MM.1S (cell line): ENCODE measurements around the gene KCNJ6.

ENCODE experiments used
- EZH2 ChIP-seq: fragments of 300-600 bp; sonication (generic); optimal IDR thresholded peaks from 2 replicates; pipeline ENCODE3; 2017; ENCODE audit warnings: low read depth, mild to moderate bottlenecking, antibody characterized with exemption, low read length, mixed read lengths
- TF ChIP-seq, protein P1 (sequence below): fragments of 300-600 bp; sonication (generic); IDR thresholded peaks from 2 replicates; pipeline ENCODE4 v1.5.1; 2016; ENCODE audit warnings: antibody characterized with exemption, low read length, mixed read lengths

DNA sequence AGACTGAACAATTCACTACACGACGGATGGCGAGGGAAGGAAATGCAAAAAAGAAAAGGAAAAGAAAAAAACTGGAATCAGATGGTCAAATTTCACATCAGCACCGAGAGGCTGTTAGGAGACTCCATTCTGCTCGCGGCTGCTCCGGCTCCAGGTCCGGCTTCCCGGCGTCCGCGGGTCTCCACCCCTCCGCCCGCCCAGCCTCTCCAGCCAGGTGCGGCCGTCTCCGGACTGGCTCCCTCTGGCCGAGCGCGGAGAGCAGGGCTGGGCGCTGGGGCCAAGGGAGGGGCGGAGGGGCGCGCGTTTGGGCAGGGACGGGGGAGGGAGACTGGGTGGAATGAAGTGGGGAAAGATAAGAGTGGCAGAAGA, 332 bp downstream of the KCNJ6 start:
- TF ChIP-seq, protein P1, sequence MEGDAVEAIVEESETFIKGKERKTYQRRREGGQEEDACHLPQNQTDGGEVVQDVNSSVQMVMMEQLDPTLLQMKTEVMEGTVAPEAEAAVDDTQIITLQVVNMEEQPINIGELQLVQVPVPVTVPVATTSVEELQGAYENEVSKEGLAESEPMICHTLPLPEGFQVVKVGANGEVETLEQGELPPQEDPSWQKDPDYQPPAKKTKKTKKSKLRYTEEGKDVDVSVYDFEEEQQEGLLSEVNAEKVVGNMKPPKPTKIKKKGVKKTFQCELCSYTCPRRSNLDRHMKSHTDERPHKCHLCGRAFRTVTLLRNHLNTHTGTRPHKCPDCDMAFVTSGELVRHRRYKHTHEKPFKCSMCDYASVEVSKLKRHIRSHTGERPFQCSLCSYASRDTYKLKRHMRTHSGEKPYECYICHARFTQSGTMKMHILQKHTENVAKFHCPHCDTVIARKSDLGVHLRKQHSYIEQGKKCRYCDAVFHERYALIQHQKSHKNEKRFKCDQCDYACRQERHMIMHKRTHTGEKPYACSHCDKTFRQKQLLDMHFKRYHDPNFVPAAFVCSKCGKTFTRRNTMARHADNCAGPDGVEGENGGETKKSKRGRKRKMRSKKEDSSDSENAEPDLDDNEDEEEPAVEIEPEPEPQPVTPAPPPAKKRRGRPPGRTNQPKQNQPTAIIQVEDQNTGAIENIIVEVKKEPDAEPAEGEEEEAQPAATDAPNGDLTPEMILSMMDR, result no peak
- no peak for TF ChIP-seq EZH2
